GM18499 (cell line): ENCODE data around the gene ING3.

Experiments used
- ATAC-seq: cut with Tn5 transposase; IDR thresholded peaks from one replicate; pipeline ENCODE4 v1.9.1; 2021; ENCODE audit warnings: moderate number of reproducible peaks; ENCODE audit not compliant: insufficient read depth, unreplicated experiment

ING3 gene

GRCh38 chr7:121020989-121021969, 70.7 kb downstream of the ING3 start:
- no peak for ATAC-seq

- no peak for ATAC-seq
These were observed 72.6 kb downstream of the ING3 start for GRCh38 chr7:121023194-121023593.

- no peak for ATAC-seq
These were observed 73.3 kb downstream of the ING3 start for GRCh38 chr7:121023683-121024511.

- ATAC-seq: no peak
These were observed 74.0 kb downstream of the ING3 start for GRCh38 chr7:121024611-121025010.

GRCh38 chr7:121026159-121026558, 75.6 kb downstream of the ING3 start:
- ATAC-seq: no peak

GRCh38 chr7:121026577-121027111, 76.1 kb downstream of the ING3 start:
- no peak for ATAC-seq
